Left ventricle myocardium inferior (tissue), 1 donor: ENCODE measurements around the gene TBC1D5. TPM values are rescaled to one million over a fixed set of nuclear protein-coding genes. Genes with fewer than 3 reads are reported as not detected.

ENCODE experiments used
- DNase-seq: peaks from one replicate; pipeline ENCODE4 v3.0.0-alpha.2; 2020
- H3K27ac ChIP-seq: fragments of 200-600 bp; replicated peaks from 2 replicates; pipeline ENCODE4 v1.8.0; 2021
- H3K27me3 ChIP-seq: fragments of 200-600 bp; 2 replicates; pipeline ENCODE4 v1.8.0; 2021; ENCODE audit warnings: low read depth
- H3K36me3 ChIP-seq: fragments of 200-600 bp; 2 replicates; pipeline ENCODE4 v1.8.0; 2021
- H3K4me1 ChIP-seq: fragments of 200-600 bp; 2 replicates; pipeline ENCODE4 v1.8.0; 2021
- H3K4me3 ChIP-seq: fragments of 200-600 bp; 2 replicates; pipeline ENCODE4 v1.8.0; 2021; ENCODE audit warnings: mild to moderate bottlenecking, moderate library complexity
- H3K9me3 ChIP-seq: fragments of 200-600 bp; replicated peaks from 2 replicates; pipeline ENCODE4 v1.8.0; 2021
- CTCF ChIP-seq: fragments of 200-600 bp; IDR thresholded peaks from 2 replicates; pipeline ENCODE4 v1.8.0; 2021; ENCODE audit warnings: antibody characterized with exemption, mild to moderate bottlenecking, borderline replicate concordance
- intact Hi-C: fragments of 100-400 bp; cut with micrococcal nuclease; formaldehyde crosslinking; loops from one replicate; pipeline ENCODE4 v1.11.0; 2022
- total RNA-seq: library from RNA; stranded (reverse); fragmentation: NEBNext Ultra II Directional; extraction: Animal tissue kit (Norgen Biotek cat#: 25700); gene quantifications from one replicate; pipeline ENCODE4 v1.2.1, GENCODE V29; 2021
- donor health status: DM: no; HTN: yes; CAD: no; lungs with severe emphysema.

The TBC1D5 gene
- total RNA-seq, 1 donor from 2014 or later: 26.9 TPM

GRCh38 chr3:17125738-17126442 is 616.5 kb downstream of the TBC1D5 start:
- H3K36me3 ChIP-seq: no peaks in the 10 kb centered on the region

GRCh38 chr3:17122758-17123157 is 619.7 kb downstream of the TBC1D5 start:
- no peaks in the 10 kb centered on the region for H3K27me3 ChIP-seq
- TF ChIP-seq CTCF: no peak
- H3K4me1 ChIP-seq: no peaks in the 10 kb centered on the region
- no peak overlapping the region for H3K4me3 ChIP-seq
- intact Hi-C loops: no loop called here
- no peaks in the 10 kb centered on the region for H3K36me3 ChIP-seq
- peaks cover 8% of the 10 kb centered on the region for H3K9me3 ChIP-seq
- no peak for DNase-seq
- no peak overlapping the region for H3K27ac ChIP-seq

More at GRCh38 chr3:17125738-17126442, 616.5 kb downstream of the TBC1D5 start:
- intact Hi-C loops: no loop called here
- H3K4me1 ChIP-seq: no peaks in the 10 kb centered on the region
- H3K27me3 ChIP-seq: no peaks in the 10 kb centered on the region
- no peak overlapping the region for H3K27ac ChIP-seq
- peaks cover 8% of the 10 kb centered on the region for H3K9me3 ChIP-seq
- TF ChIP-seq CTCF: no peak
- DNase-seq: no peak
- no peak overlapping the region for H3K4me3 ChIP-seq

GRCh38 chr3:17121336-17121735 is 621.1 kb downstream of the TBC1D5 start:
- no peaks in the 10 kb centered on the region for H3K36me3 ChIP-seq
- no peak for DNase-seq
- no peak overlapping the region for H3K27ac ChIP-seq
- H3K27me3 ChIP-seq: no peaks in the 10 kb centered on the region
- no peak for TF ChIP-seq CTCF
- no peak overlapping the region for H3K4me3 ChIP-seq
- H3K4me1 ChIP-seq: peaks cover 7% of the 10 kb centered on the region
- intact Hi-C loops: no loop called here
- H3K9me3 ChIP-seq: peaks cover 8% of the 10 kb centered on the region

GRCh38 chr3:17120115-17120514 is 622.3 kb downstream of the TBC1D5 start:
- intact Hi-C loops: no loop called here

More at GRCh38 chr3:17120115-17120514, 622.3 kb downstream of the TBC1D5 start:
- Histone ChIP-seq H3K36me3 (no peaks in the 10 kb centered on the region), H3K9me3 (peaks cover 8% of the 10 kb centered on the region), H3K27ac (no peak overlapping the region), H3K4me1 (peaks cover 14% of the 10 kb centered on the region), H3K27me3 (no peaks in the 10 kb centered on the region), H3K4me3 (no peak overlapping the region)
- TF ChIP-seq CTCF: no peak
- no peak for DNase-seq
